ENCODE results near the gene TAOK3. TPM values are rescaled to one million over a fixed set of nuclear protein-coding genes. Genes with fewer than 3 reads are reported as not detected.
"Not testable (repeated sequence)": the region's sequence is repeated elsewhere in the genome, so short reads cannot be mapped to it uniquely, and the experiment has no call there.

The TAOK3 gene
- total and polyA plus RNA-seq, 4 donors: 6.7 to 28.6 (median 19.5) TPM

DNA sequence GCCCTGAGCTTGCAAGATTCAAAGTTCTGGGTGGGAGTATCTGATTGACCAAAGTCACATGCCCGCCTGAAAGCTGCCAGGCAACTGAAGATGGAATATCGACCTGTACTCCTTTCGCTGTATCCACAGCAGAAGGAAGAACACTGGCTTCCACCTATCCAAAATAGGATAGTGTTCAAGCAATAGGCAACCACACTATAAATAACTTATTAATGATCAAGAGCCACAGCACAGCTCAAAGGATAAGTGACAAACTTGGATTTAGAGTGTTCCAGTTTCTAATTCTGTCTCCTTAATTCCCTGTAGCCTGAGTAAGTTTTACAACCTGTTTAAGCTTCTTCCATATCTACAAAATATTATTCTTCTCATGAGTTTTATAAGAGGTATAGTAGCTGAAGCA is 89.9 kb downstream of the TAOK3 start:
- WGBS: 96% methylated on average over 3 of the region's 3 CpGs
- Histone ChIP-seq H3K4me1 (ENCODE audit: control insufficient read depth in 4 of 4, insufficient read depth in 4 of 4, low read length in 3 of 4) (no peaks in the 10 kb centered on the region), H3K36me3 (ENCODE audit: control insufficient read depth in 4 of 4, insufficient read depth in 3 of 4, low read depth in 1 of 4, low read length in 3 of 4) (no peaks in the 10 kb centered on the region), H3K9ac (ENCODE audit: low read depth in 1 of 2, low read length in 2 of 2) (no peak overlapping the region), H3K4me3 (ENCODE audit: low read depth in 1 of 3, low read length in 3 of 3) (no peak overlapping the region), H3K9me3 (ENCODE audit: control insufficient read depth in 4 of 4, low read length in 3 of 4) (no peaks in the 10 kb centered on the region), H3K27ac (ENCODE audit: low read depth in 1 of 2, low read length in 2 of 2) (no peak overlapping the region), H3K27me3 (ENCODE audit: control insufficient read depth in 4 of 4, insufficient read depth in 4 of 4, low read length in 3 of 4) (no peaks in the 10 kb centered on the region)
- TF ChIP-seq FOXA1 (IDR thresholded peaks at IDR 0.05): no peak
- TF ChIP-seq, protein P1, sequence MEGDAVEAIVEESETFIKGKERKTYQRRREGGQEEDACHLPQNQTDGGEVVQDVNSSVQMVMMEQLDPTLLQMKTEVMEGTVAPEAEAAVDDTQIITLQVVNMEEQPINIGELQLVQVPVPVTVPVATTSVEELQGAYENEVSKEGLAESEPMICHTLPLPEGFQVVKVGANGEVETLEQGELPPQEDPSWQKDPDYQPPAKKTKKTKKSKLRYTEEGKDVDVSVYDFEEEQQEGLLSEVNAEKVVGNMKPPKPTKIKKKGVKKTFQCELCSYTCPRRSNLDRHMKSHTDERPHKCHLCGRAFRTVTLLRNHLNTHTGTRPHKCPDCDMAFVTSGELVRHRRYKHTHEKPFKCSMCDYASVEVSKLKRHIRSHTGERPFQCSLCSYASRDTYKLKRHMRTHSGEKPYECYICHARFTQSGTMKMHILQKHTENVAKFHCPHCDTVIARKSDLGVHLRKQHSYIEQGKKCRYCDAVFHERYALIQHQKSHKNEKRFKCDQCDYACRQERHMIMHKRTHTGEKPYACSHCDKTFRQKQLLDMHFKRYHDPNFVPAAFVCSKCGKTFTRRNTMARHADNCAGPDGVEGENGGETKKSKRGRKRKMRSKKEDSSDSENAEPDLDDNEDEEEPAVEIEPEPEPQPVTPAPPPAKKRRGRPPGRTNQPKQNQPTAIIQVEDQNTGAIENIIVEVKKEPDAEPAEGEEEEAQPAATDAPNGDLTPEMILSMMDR (IDR thresholded peaks at IDR 0.05; ENCODE audit: low read depth, low read length, missing input control): no peak
- no peak for TF ChIP-seq SP1 (IDR thresholded peaks at IDR 0.05)
- TF ChIP-seq GABPA (IDR thresholded peaks at IDR 0.05 in 1 of 2, conservative IDR thresholded peaks at IDR 0.05 in 1 of 2): no peak
- no peak for DNase-seq (ENCODE audit: low spot score)

GRCh38 chr12:118278288-118278687 is 94.4 kb downstream of the TAOK3 start:
- not testable (repeated sequence) for H3K27ac ChIP-seq (ENCODE audit: low read depth in 1 of 2, low read length in 2 of 2); H3K9me3 ChIP-seq (ENCODE audit: control insufficient read depth in 4 of 4, low read length in 3 of 4); H3K4me3 ChIP-seq (ENCODE audit: low read depth in 1 of 3, low read length in 3 of 3); H3K36me3 ChIP-seq (ENCODE audit: control insufficient read depth in 4 of 4, insufficient read depth in 3 of 4, low read depth in 1 of 4, low read length in 3 of 4); H3K27me3 ChIP-seq (ENCODE audit: control insufficient read depth in 4 of 4, insufficient read depth in 4 of 4, low read length in 3 of 4); H3K9ac ChIP-seq (ENCODE audit: low read depth in 1 of 2, low read length in 2 of 2); H3K4me1 ChIP-seq (ENCODE audit: control insufficient read depth in 4 of 4, insufficient read depth in 4 of 4, low read length in 3 of 4); DNase-seq (ENCODE audit: low spot score)
- WGBS: 100% methylated on average over 1 of the region's 1 CpG

DNA sequence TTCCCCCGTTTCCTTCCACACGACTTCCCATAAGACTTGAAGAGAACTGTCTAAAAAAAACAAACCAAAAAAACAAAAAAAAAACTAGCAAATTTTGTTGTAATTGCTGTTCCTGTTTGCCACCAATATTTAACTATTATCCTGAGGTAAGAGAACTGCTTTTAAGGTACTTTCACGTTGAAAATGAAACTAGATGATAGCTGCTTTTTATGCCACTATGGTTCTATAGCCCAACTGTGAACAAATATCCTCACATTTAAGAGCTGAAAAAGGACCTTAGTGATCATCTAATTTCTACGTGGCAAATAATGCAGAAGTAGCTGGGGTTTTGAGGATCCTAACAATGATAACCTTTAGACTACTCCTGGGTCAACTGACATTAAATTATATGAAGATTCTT is 98.6 kb downstream of the TAOK3 start:
- Histone ChIP-seq H3K27me3 (ENCODE audit: control insufficient read depth in 4 of 4, insufficient read depth in 4 of 4, low read length in 3 of 4) (no peaks in the 10 kb centered on the region), H3K27ac (ENCODE audit: low read depth in 1 of 2, low read length in 2 of 2) (no peak overlapping the region), H3K9me3 (ENCODE audit: control insufficient read depth in 4 of 4, low read length in 3 of 4) (no peaks in the 10 kb centered on the region), H3K4me3 (ENCODE audit: low read depth in 1 of 3, low read length in 3 of 3) (no peak overlapping the region), H3K36me3 (ENCODE audit: control insufficient read depth in 4 of 4, insufficient read depth in 3 of 4, low read depth in 1 of 4, low read length in 3 of 4) (no peaks in the 10 kb centered on the region), H3K9ac (ENCODE audit: low read depth in 1 of 2, low read length in 2 of 2) (no peak overlapping the region), H3K4me1 (ENCODE audit: control insufficient read depth in 4 of 4, insufficient read depth in 4 of 4, low read length in 3 of 4) (no peaks in the 10 kb centered on the region)
- TF ChIP-seq FOXA2 (IDR thresholded peaks at IDR 0.05) (no peak), ZBTB33 (IDR thresholded peaks at IDR 0.05) (no peak), REST (IDR thresholded peaks at IDR 0.05) (no peak), TAF1 (conservative IDR thresholded peaks at IDR 0.05) (no peak), HNF4A (conservative IDR thresholded peaks at IDR 0.05) (no peak), RXRA (IDR thresholded peaks at IDR 0.05) (no peak), ATF3 (IDR thresholded peaks at IDR 0.05) (no peak), MAX (IDR thresholded peaks at IDR 0.05) (no peak), EGR1 (IDR thresholded peaks at IDR 0.05; ENCODE audit: low read depth in 2 of 2) (no peak), HNF4G (IDR thresholded peaks at IDR 0.05) (no peak), RAD21 (IDR thresholded peaks at IDR 0.05) (no peak), FOXA1 (IDR thresholded peaks at IDR 0.05) (no peak), NR2F2 (IDR thresholded peaks at IDR 0.05) (no peak), JUND (IDR thresholded peaks at IDR 0.05) (no peak), YY1 (IDR thresholded peaks at IDR 0.05) (no peak), GABPA (IDR thresholded peaks at IDR 0.05 in 1 of 2, conservative IDR thresholded peaks at IDR 0.05 in 1 of 2) (no peak), SP1 (IDR thresholded peaks at IDR 0.05) (no peak)
- TF ChIP-seq, protein P1 (IDR thresholded peaks at IDR 0.05; ENCODE audit: low read depth, low read length, missing input control): no peak
- DNase-seq (ENCODE audit: low spot score): no peak
- 74% methylated on average over 4 of the region's 4 CpGs for WGBS
